ENCODE results near the gene SUMO1. TPM values are rescaled to one million over a fixed set of nuclear protein-coding genes. Genes with fewer than 3 reads are reported as not detected.

The SUMO1 gene
- total RNA-seq, 2 donors from 2014 or later = 72.5 to 76.4 TPM

DNA sequence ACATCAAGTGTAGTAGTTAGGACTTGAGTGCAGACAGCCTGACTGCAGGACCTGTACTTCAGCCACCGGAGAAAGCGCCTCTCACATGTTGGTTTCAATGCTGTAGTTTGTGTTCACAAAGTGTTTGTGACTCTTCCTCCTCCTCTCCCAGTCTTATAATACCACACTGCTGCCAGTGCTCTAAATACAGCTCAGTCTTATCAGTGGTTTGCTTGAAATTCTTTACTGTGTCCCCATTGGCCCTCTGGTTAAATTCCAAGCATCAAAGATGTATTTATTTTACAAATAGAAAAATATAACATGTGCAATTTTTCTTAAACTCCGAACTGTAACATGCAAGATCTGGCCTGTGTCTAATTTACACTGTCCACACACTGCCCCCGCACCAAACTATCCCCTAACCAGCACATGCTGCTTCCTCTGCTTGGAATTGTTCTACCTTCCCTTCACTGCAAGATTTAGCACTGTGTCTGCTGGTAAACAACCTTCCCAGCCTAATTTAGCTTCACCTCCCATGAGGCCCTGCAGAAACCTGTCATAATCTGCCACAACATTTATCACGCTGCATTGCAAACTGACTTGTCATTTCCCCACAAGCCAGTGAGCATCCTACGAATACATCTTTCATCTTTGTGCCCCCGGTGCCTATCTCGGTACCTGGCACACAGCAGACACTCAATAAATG, 77.1 kb downstream of the SUMO1 start:
- ATAC-seq (no peak), DNase-seq (no peak)
- intact Hi-C loops (cut with DNase I, micrococcal nuclease) = no loop called here

DNA sequence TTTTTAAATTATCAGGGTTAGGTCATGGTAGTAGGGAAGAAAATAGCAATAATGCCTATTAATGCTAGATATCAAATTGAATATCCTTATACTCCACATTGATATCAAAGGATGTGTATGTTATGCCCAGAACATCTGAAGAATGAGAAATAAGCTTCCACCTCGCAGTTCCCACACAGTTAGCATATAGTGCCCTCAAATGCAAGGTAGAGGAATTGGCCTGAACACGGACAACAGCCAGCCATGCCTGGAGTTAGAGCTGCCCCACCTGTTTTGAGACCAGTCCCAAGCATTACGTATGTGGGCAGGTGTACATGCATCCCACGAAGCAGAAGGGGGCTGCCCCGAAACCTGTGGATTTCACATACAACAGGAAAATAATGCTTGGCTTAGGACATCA, 79.6 kb downstream of the SUMO1 start:
- ATAC-seq = no peak
- intact Hi-C loops (cut with DNase I, micrococcal nuclease) = no loop called here

GRCh38 chr2:202157211-202157990, 81.0 kb downstream of the SUMO1 start:
- DNase-seq (no peak), ATAC-seq (no peak)
- intact Hi-C loops (cut with DNase I, micrococcal nuclease) = no loop called here

More for the DNA sequence above, 79.6 kb downstream of the SUMO1 start:
- no peak for DNase-seq

Other genes starting within 250 kb of the SUMO1 start
- gene FZD7, start 204.7 kb downstream of the SUMO1 start, total RNA-seq = 1 to 10 TPM; 1.4 to 10.0 TPM
- under 1 TPM in 1 of 2 donors, not detected in 1; 0.11 TPM for gene KIAA2012, start 165.3 kb downstream of the SUMO1 start, total RNA-seq
- 10 to 100 TPM; 29.8 to 41.3 TPM for gene NOP58, start 27.2 kb upstream of the SUMO1 start, total RNA-seq
- 10 to 100 TPM; 40.8 to 42.8 TPM for gene BMPR2, start 137.7 kb upstream of the SUMO1 start, total RNA-seq